HEK293 (cell line): ENCODE data around the gene PTGES2.

Experiments used
- CTCF ChIA-PET: fragments of 350-600 bp; formaldehyde crosslinking; extraction: SDS; loops from one replicate; lab custom pipeline; 2021; ENCODE audit warnings: antibody characterized with exemption; lab: Yijun Ruan, JAX
- POLR2A ChIA-PET: fragments of 300-600 bp; formaldehyde crosslinking; extraction: SDS; loops from one replicate; lab custom pipeline; 2020; ENCODE audit warnings: antibody characterized with exemption, inconsistent platforms; lab: Yijun Ruan, JAX
- H3K27ac ChIP-seq: fragments of 200-500 bp; sonication (Bioruptor generic); 2 replicates; pipeline ENCODE4 v1.5.1; 2014; ENCODE audit warnings: low read depth, low read length, control low read depth, inconsistent platforms; ENCODE audit errors: extremely low read depth
- H3K36me3 ChIP-seq, 2 experiments: fragments of 200-500 bp in 1 of 2; sonication (Bioruptor generic) in 1 of 2; 1 replicate in 1 of 2; 2 replicates in 1 of 2; pipeline ENCODE4 v1.5.1; 2014 to 2017; ENCODE audit warnings: inconsistent platforms in 2 of 2, low read length in 2 of 2; ENCODE audit not compliant: control insufficient read depth in 2 of 2, insufficient read depth in 1 of 2
- H3K4me1 ChIP-seq: fragments of 200-500 bp; sonication (Bioruptor generic); 2 replicates; pipeline ENCODE4 v1.5.1; 2014; ENCODE audit warnings: mild to moderate bottlenecking, low read length, inconsistent platforms; ENCODE audit not compliant: control insufficient read depth, insufficient read depth
- H3K4me3 ChIP-seq: 2 replicates; pipeline ENCODE4 v1.5.1; 2011; ENCODE audit warnings: low read depth, mild to moderate bottlenecking, control low read depth, low read length, moderate library complexity
- H3K9me3 ChIP-seq: fragments of 200-500 bp; sonication (Bioruptor generic); 2 replicates; pipeline ENCODE4 v1.5.1; 2014; ENCODE audit warnings: low read depth, low read length, inconsistent platforms; ENCODE audit not compliant: control insufficient read depth, insufficient read depth
- GFI1B ChIP-seq: fragments of 450-650 bp; formaldehyde crosslinking; IDR thresholded peaks from 2 replicates; pipeline ENCODE4 v1.5.1; 2016; ENCODE audit warnings: missing biosample characterization, missing genetic modification characterization
- GLI4 ChIP-seq: fragments of 450-650 bp; formaldehyde crosslinking; IDR thresholded peaks from 2 replicates; pipeline ENCODE4 v1.5.1; 2016; ENCODE audit warnings: missing biosample characterization, missing genetic modification characterization
- GLIS1 ChIP-seq: fragments of 450-650 bp; formaldehyde crosslinking; IDR thresholded peaks from 2 replicates; pipeline ENCODE4 v1.5.1; 2016; ENCODE audit warnings: missing biosample characterization, missing genetic modification characterization
- KLF10 ChIP-seq: fragments of 450-650 bp; IDR thresholded peaks from 2 replicates; pipeline ENCODE4 v1.5.1; 2018; ENCODE audit warnings: missing biosample characterization, mild to moderate bottlenecking, missing genetic modification characterization
- KLF17 ChIP-seq: fragments of 450-650 bp; formaldehyde crosslinking; IDR thresholded peaks from 2 replicates; pipeline ENCODE4 v1.5.1; 2016; ENCODE audit warnings: missing biosample characterization, missing genetic modification characterization
- KLF7 ChIP-seq: fragments of 450-650 bp; formaldehyde crosslinking; IDR thresholded peaks from 2 replicates; pipeline ENCODE4 v1.5.1; 2016; ENCODE audit warnings: missing biosample characterization, missing genetic modification characterization, borderline replicate concordance
- MEIS1 ChIP-seq: sonication (generic); formaldehyde crosslinking; IDR thresholded peaks from 2 replicates; pipeline ENCODE4 v1.8.1; 2022; ENCODE audit warnings: missing genetic modification reagents, mild to moderate bottlenecking, borderline replicate concordance
- MYNN ChIP-seq: fragments of 450-650 bp; formaldehyde crosslinking; IDR thresholded peaks from 2 replicates; pipeline ENCODE4 v1.5.1; 2016; ENCODE audit warnings: missing biosample characterization, missing genetic modification characterization, borderline replicate concordance
- SP2 ChIP-seq: fragments of 450-650 bp; formaldehyde crosslinking; IDR thresholded peaks from 2 replicates; pipeline ENCODE4 v1.5.1; 2016; ENCODE audit warnings: missing biosample characterization, missing genetic modification characterization
- ZBTB20 ChIP-seq: fragments of 450-650 bp; formaldehyde crosslinking; IDR thresholded peaks from 2 replicates; pipeline ENCODE4 v1.5.1; 2016; ENCODE audit warnings: missing biosample characterization, missing genetic modification characterization
- ZBTB21 ChIP-seq: fragments of 450-650 bp; formaldehyde crosslinking; IDR thresholded peaks from 2 replicates; pipeline ENCODE4 v1.5.1; 2017; ENCODE audit warnings: missing biosample characterization, missing genetic modification characterization
- ZBTB48 ChIP-seq: fragments of 450-650 bp; formaldehyde crosslinking; IDR thresholded peaks from 2 replicates; pipeline ENCODE4 v1.5.1; 2016; ENCODE audit warnings: missing biosample characterization, missing genetic modification characterization
- ZFHX2 ChIP-seq: fragments of 450-650 bp; formaldehyde crosslinking; conservative IDR thresholded peaks from 2 replicates; pipeline ENCODE4 v1.5.1; 2016; ENCODE audit warnings: missing biosample characterization, missing genetic modification characterization
- ZNF133 ChIP-seq: fragments of 450-650 bp; formaldehyde crosslinking; IDR thresholded peaks from 2 replicates; pipeline ENCODE4 v1.5.1; 2016; ENCODE audit warnings: missing biosample characterization, missing genetic modification characterization
- ZNF2 ChIP-seq: fragments of 450-650 bp; formaldehyde crosslinking; IDR thresholded peaks from 2 replicates; pipeline ENCODE4 v1.5.1; 2016; ENCODE audit warnings: missing biosample characterization, missing genetic modification characterization
- ZNF211 ChIP-seq: fragments of 450-650 bp; formaldehyde crosslinking; IDR thresholded peaks from 2 replicates; pipeline ENCODE4 v1.5.1; 2016; ENCODE audit warnings: low read depth, missing biosample characterization, missing genetic modification characterization
- ZNF266 ChIP-seq: fragments of 450-650 bp; formaldehyde crosslinking; IDR thresholded peaks from 2 replicates; pipeline ENCODE4 v1.5.1; 2016; ENCODE audit warnings: missing biosample characterization, missing genetic modification characterization, low read depth
- ZNF37A ChIP-seq: fragments of 450-650 bp; IDR thresholded peaks from 2 replicates; pipeline ENCODE4 v1.5.1; 2018; ENCODE audit warnings: missing biosample characterization, missing genetic modification characterization
- ZNF433 ChIP-seq: fragments of 450-650 bp; formaldehyde crosslinking; IDR thresholded peaks from 2 replicates; pipeline ENCODE4 v1.5.1; 2016; ENCODE audit warnings: missing biosample characterization, missing genetic modification characterization, low read depth
- ZNF449 ChIP-seq: fragments of 450-650 bp; formaldehyde crosslinking; IDR thresholded peaks from 2 replicates; pipeline ENCODE4 v1.5.1; 2017; ENCODE audit warnings: missing biosample characterization, mild to moderate bottlenecking, missing genetic modification characterization, moderate library complexity
- ZNF473 ChIP-seq: fragments of 450-650 bp; formaldehyde crosslinking; IDR thresholded peaks from 2 replicates; pipeline ENCODE4 v1.5.1; 2017; ENCODE audit warnings: missing biosample characterization, missing genetic modification characterization
- ZNF529 ChIP-seq: fragments of 450-650 bp; formaldehyde crosslinking; IDR thresholded peaks from 2 replicates; pipeline ENCODE4 v1.5.1; 2017; ENCODE audit warnings: missing genetic modification characterization, missing biosample characterization; ENCODE audit not compliant: insufficient replicate concordance
- ZNF548 ChIP-seq: fragments of 450-650 bp; formaldehyde crosslinking; IDR thresholded peaks from 2 replicates; pipeline ENCODE4 v1.5.1; 2016; ENCODE audit warnings: missing biosample characterization, missing genetic modification characterization
- ZNF561 ChIP-seq: fragments of 450-650 bp; IDR thresholded peaks from 2 replicates; pipeline ENCODE4 v1.5.1; 2018; ENCODE audit warnings: missing biosample characterization, missing genetic modification characterization, borderline replicate concordance
- ZNF596 ChIP-seq: fragments of 450-650 bp; IDR thresholded peaks from 2 replicates; pipeline ENCODE4 v1.5.0; 2018; ENCODE audit warnings: missing biosample characterization, mild to moderate bottlenecking, missing genetic modification characterization, moderate library complexity
- ZNF610 ChIP-seq: fragments of 450-650 bp; formaldehyde crosslinking; IDR thresholded peaks from 2 replicates; pipeline ENCODE4 v1.5.1; 2016; ENCODE audit warnings: missing biosample characterization, missing genetic modification characterization, borderline replicate concordance
- ZNF629 ChIP-seq: fragments of 450-650 bp; formaldehyde crosslinking; IDR thresholded peaks from 2 replicates; pipeline ENCODE4 v1.5.1; 2017; ENCODE audit warnings: missing biosample characterization, missing genetic modification characterization
- ZNF660 ChIP-seq: fragments of 450-650 bp; IDR thresholded peaks from 2 replicates; pipeline ENCODE4 v1.5.1; 2018; ENCODE audit warnings: missing biosample characterization, mild to moderate bottlenecking, missing genetic modification characterization
- ZNF692 ChIP-seq: fragments of 450-650 bp; formaldehyde crosslinking; IDR thresholded peaks from 2 replicates; pipeline ENCODE4 v1.5.1; 2016; ENCODE audit warnings: missing biosample characterization, missing genetic modification characterization
- ZNF704 ChIP-seq: fragments of 450-650 bp; formaldehyde crosslinking; IDR thresholded peaks from 2 replicates; pipeline ENCODE4 v1.5.1; 2016; ENCODE audit warnings: missing biosample characterization, missing genetic modification characterization
- ZNF830 ChIP-seq: fragments of 450-650 bp; IDR thresholded peaks from 2 replicates; pipeline ENCODE4 v1.5.0; 2018; ENCODE audit warnings: missing biosample characterization, missing genetic modification characterization, low read depth, mild to moderate bottlenecking, moderate library complexity
- ZSCAN23 ChIP-seq: fragments of 450-650 bp; formaldehyde crosslinking; IDR thresholded peaks from 2 replicates; pipeline ENCODE4 v1.5.1; 2016; ENCODE audit warnings: missing biosample characterization, missing genetic modification characterization
- ZSCAN4 ChIP-seq: fragments of 450-650 bp; formaldehyde crosslinking; IDR thresholded peaks from 2 replicates; pipeline ENCODE4 v1.5.1; 2017; ENCODE audit warnings: missing biosample characterization, missing genetic modification characterization
- ZXDB ChIP-seq: fragments of 450-650 bp; formaldehyde crosslinking; IDR thresholded peaks from 2 replicates; pipeline ENCODE4 v1.5.1; 2016; ENCODE audit warnings: missing biosample characterization, missing genetic modification characterization

PTGES2 gene

GRCh38 chr9:128127568-128127989 lies at the start of gene PTGES2:
Gene PTGES2 (minus strand): TSS chr9:128127729. CDS start chr9:128127717, 12 bp downstream.
- H3K4me1 ChIP-seq: no peaks in the 10 kb centered on the region
- CTCF ChIA-PET: interaction anchor here (0.7 kb wide), 1 partner anchor 91 kb away, joined by 3 read pairs; no protein-coding TSS in a partner anchor
- POLR2A ChIA-PET: interaction anchor here (1.6 to 1.9 kb wide), 3 partner anchors 10 to 148 kb away, joined by 4 to 13 read pairs (median 7); partner anchors contain the start of genes GOLGA2, NAIF1 and SWI5
- TF ChIP-seq KLF10 (tag by site-specific recombination) (peak; percentile 24; the same call in 1 of the 2 replicates), ZNF596 (tag by site-specific recombination) (peak; percentile 50; the same call in 1 of the 2 replicates), KLF17 (tag by site-specific recombination) (no peak), ZNF561 (tag by site-specific recombination) (peak; percentile 51; the same call in 1 of the 2 replicates), KLF7 (tag by site-specific recombination) (0 out of 2 replicates have a peak, but pooled peaks have one; percentile 6), ZNF529 (no peak), ZSCAN4 (tag by site-specific recombination) (no peak), ZNF211 (no peak), ZNF830 (tag by site-specific recombination) (no peak), ZBTB48 (tag by site-specific recombination) (no peak), ZNF266 (tag by site-specific recombination) (no peak), ZNF473 (tag by site-specific recombination) (no peak), MEIS1 (CRISPR knock-in tag) (no peak), ZNF37A (no peak), ZFHX2 (tag by site-specific recombination) (peak; percentile 93), ZNF433 (tag by site-specific recombination) (no peak), GFI1B (tag by site-specific recombination) (no peak), GLIS1 (tag by site-specific recombination) (peak; percentile 35), ZNF704 (tag by site-specific recombination) (0 out of 2 replicates have a peak, but pooled peaks have one; percentile 15), ZSCAN23 (tag by site-specific recombination) (no peak), ZXDB (tag by site-specific recombination) (peak; percentile 32; the same call in 1 of the 2 replicates), ZNF660 (tag by site-specific recombination) (0 out of 2 replicates have a peak, but pooled peaks have one; percentile 33), ZNF133 (no peak), ZNF610 (tag by site-specific recombination) (0 out of 2 replicates have a peak, but pooled peaks have one; percentile 14), ZNF449 (peak; percentile 58; the same call in 1 of the 2 replicates), GLI4 (tag by site-specific recombination) (no peak), ZNF692 (0 out of 2 replicates have a peak, but pooled peaks have one; percentile 42), SP2 (no peak), MYNN (tag by site-specific recombination) (no peak), ZBTB20 (tag by site-specific recombination) (0 out of 2 replicates have a peak, but pooled peaks have one; percentile 8), ZNF629 (tag by site-specific recombination) (0 out of 2 replicates have a peak, but pooled peaks have one; percentile 44), ZNF2 (tag by site-specific recombination) (peak; percentile 64; the same call in 1 of the 2 replicates), ZNF548 (tag by site-specific recombination) (no peak), ZBTB21 (tag by site-specific recombination) (no peak)

More at GRCh38 chr9:128127568-128127989, at the start of gene PTGES2:
- Histone ChIP-seq H3K9me3 (no peaks in the 10 kb centered on the region), H3K4me3 (peak within 1 kb of the TSS; percentile 83), H3K27ac (peak within 1 kb of the TSS; percentile 85), H3K36me3 (peaks cover 0 to 32% of the 10 kb centered on the region in 2 experiments; a peak in 2 of 3 replicates)
